Measurements from ENCODE around the gene SRCIN1. TPM values are rescaled to one million over a fixed set of nuclear protein-coding genes. Genes with fewer than 3 reads are reported as not detected.
A peak's percentile ranks its signal among the peaks of the same experiment; 100 is the strongest.

Gene SRCIN1
- total RNA-seq, 1 donor from 2014 or later = 2.1 TPM

DNA sequence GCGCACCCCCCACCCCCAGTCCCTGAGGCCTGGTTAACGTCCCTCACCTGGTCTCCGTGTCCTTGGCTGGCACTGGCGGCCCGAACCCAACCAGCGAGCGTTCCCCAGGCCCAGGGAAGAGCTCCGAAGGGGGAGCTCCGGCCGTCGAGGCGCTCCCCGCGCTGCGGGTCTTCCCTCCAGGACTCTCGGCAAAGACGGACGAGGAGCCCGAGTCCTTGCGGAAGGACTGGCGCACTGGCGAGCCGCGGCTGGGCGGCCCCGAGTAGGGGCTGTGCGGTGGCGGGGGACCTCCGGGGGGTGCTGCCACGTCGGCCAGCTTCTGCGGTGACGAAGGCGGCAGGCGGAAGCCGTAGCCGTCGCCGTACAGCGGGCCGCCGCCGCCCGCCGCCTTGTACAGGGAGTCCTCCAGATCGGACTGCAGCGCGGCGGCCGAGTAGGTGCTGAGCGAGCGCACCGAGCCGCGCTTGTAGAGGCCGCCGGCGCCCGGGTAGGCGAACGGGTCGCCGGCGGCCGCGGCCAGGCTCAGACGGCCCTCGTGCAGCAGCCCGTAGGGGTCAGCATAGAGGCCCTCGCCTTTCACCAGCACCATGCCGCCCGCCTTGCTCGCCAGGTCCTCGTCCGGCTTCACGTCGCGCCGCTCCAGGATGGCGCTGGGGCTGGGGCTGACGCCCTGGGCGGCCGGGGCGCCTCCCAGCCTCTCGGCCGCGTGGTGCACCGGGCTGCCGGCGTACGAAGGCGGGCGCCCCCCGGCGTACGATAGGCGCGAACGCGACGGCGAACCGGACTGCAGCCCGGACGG is 44.1 kb downstream of the SRCIN1 start:
- H3K4me3 ChIP-seq (ENCODE audit: low read depth, low read length) = no peak overlapping the region
- TF ChIP-seq, protein P1, sequence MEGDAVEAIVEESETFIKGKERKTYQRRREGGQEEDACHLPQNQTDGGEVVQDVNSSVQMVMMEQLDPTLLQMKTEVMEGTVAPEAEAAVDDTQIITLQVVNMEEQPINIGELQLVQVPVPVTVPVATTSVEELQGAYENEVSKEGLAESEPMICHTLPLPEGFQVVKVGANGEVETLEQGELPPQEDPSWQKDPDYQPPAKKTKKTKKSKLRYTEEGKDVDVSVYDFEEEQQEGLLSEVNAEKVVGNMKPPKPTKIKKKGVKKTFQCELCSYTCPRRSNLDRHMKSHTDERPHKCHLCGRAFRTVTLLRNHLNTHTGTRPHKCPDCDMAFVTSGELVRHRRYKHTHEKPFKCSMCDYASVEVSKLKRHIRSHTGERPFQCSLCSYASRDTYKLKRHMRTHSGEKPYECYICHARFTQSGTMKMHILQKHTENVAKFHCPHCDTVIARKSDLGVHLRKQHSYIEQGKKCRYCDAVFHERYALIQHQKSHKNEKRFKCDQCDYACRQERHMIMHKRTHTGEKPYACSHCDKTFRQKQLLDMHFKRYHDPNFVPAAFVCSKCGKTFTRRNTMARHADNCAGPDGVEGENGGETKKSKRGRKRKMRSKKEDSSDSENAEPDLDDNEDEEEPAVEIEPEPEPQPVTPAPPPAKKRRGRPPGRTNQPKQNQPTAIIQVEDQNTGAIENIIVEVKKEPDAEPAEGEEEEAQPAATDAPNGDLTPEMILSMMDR (conservative IDR thresholded peaks at IDR 0.05; ENCODE audit: low read depth, low read length) = no peak
- DNase-seq (ENCODE audit: low read depth) = no peak

DNA sequence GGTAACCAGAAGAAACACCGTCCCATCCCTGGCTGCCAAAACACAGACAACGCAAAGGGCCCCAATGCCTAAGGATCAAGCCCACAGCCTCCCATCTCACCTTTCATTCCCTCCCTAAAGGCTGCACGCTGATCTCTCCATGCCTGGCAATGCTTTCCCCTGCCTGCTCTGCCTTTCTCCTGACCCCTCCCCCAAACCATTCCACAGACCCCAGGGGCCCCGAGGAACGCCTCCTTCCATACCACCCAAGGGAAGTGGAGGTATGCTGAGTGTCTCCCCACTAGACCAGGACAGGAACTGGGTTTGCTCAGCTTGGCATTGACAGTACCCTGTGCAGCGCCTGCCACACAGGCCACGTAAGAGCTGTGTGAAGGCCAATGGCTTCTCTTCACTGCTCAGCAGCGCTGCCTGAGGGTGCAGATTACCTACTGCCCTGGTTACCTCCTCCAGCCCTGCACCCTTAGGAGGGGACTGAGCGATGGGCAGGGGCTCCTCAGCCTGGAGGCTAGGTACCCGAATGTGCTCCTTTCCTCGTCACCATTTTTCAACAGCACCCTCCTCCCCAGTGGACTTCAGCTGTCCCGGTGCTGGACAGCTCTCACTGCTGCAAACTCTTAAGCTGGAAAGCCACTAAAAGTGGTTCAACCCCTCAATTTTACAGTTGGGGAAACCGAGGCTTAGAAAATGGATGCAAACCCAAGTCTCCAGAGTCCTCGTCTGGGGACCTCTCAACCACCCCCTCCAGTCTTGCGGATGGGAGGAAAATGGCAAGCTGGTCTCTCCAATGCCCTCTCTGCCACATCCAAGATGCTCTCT is 45.0 kb downstream of the SRCIN1 start:
- TF ChIP-seq, protein P1 (conservative IDR thresholded peaks at IDR 0.05; ENCODE audit: low read depth, low read length) = no peak
- DNase-seq (ENCODE audit: low read depth) = no peak
- H3K4me3 ChIP-seq (ENCODE audit: low read depth, low read length) = no peak overlapping the region

DNA sequence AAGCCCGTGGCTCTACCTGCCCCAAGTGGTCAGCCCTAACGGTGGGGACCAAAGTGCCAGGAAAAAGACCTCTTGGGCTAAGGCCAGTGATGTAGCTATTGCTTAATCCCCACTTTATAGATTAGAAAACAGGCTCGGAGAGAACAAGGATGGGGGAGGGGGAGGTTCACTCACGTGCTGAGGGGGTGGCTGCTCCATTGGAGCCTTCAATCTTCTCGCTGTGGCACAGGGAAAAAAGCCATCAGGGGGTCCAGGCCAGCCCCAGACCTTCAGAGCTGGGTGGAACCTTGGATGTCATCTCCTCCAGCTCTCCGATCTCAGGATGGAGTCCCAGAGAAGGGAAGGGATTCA is 45.9 kb downstream of the SRCIN1 start:
- DNase-seq (ENCODE audit: low read depth) = no peak
- peak overlapping the region; percentile 23 for H3K4me3 ChIP-seq (ENCODE audit: low read depth, low read length)
- TF ChIP-seq, protein P1 (conservative IDR thresholded peaks at IDR 0.05; ENCODE audit: low read depth, low read length) = no peak

DNA sequence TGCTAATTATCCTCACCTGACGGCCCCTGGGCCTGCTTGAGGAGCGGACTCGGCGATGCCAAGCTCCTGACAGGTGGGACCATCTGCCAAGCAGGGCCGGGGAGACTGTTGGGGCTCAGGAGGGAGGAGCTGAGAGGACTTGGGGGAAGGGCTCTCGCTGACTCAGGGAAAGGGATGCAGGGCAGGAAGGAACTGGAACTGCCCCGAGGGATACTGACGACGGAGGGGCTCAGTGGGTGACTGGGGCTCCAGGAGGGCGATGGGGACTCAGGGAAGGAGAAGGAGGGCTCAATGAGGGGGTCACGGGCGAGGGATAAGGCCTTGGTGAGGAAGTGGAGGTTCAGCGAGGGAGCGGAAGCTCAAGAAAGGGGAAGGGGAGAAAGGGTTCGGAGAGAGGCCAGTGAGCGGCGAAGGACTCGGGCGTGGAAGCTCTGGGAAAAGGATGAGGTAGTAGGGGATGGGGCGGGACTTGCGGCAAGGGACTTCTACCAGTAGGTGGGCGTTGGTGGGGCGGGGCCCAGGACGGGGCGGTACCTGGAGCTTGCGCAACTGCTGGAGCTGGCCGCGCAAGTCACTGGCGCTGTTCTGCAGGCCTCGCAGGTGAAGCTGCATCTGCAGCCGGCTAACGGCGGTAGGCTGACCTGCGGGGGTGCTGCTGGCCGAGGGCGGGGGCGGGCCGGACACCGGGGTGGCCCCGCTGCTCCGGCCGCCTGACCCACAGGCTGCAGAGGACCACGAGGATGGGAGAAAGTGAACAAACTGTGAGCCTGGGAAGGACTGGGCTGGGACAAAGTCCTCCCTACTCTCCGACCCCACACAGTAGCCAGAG is 46.5 kb downstream of the SRCIN1 start:
- TF ChIP-seq, protein P1 (conservative IDR thresholded peaks at IDR 0.05; ENCODE audit: low read depth, low read length) = no peak
- DNase-seq (ENCODE audit: low read depth) = peak; percentile 36
- H3K4me3 ChIP-seq (ENCODE audit: low read depth, low read length) = peak overlapping the region; percentile 54

DNA sequence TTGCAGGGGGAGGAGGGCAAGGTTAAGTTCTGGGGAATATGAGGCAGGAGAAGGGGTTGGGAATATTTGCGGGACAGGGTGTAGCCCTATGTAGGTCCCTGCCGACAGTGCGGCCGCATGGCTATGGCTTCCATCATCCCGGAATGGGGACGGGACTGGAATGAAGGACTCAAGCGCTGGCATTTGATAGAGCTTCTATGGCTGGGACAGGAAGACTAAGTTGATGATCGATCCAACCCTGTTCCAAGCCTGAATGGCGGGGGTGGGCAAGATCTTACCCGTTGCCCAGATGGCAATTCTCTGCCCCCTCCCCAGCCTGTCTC is 47.1 kb downstream of the SRCIN1 start:
- peak overlapping the region; percentile 54 for H3K4me3 ChIP-seq (ENCODE audit: low read depth, low read length)
- TF ChIP-seq, protein P1 (conservative IDR thresholded peaks at IDR 0.05; ENCODE audit: low read depth, low read length) = no peak
- DNase-seq (ENCODE audit: low read depth) = no peak

DNA sequence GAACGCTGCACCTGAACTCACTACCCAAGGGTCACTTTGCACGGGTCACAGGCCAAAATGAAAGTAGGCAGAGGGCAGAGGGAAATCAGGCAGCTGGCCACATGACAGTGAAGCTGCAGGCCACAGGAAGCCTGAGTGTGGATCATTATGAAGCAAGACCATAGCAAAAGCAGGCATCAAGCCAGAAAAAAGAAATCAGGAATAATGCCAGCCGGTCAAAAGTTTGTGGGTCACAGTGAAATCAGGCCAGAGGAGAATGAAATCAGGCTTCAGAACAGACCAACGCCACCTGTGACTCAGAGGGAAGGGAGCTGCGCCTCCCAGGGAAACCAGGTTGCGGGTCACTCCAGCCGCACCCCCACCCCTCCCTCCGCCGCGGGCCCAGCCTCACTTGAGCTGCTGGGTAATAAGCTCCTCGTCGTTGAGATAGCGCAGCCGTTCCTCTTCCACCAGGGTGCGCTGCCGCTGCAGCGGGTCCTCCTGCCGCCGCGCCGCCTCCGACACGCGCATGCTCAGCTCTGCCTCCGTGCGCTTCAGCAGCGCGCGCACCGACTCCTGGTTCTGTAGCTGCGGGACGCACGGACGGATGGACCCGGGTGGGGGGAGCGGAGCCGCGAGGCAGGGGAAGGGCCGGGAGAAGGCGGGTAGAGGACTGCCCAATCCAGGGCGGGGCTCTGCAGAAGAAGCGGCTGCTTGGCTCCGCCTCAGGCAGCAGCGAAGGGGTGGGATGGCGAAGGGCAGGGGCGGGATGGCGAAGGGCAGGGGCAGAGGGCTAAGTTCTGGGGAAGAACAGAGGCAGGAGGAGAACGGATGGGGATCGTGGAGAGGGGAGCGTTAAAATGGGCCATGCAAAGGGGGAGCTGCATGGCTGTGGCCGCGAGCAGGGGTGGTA is 47.7 kb downstream of the SRCIN1 start:
- peak overlapping the region; percentile 54 for H3K4me3 ChIP-seq (ENCODE audit: low read depth, low read length)
- TF ChIP-seq, protein P1 (conservative IDR thresholded peaks at IDR 0.05; ENCODE audit: low read depth, low read length) = peak; percentile 86
- peak; percentile 81 for DNase-seq (ENCODE audit: low read depth)

Measured in epithelial cell of proximal tubule (primary cell).